HepG2 (cell line): Measurements from ENCODE around the gene TTC6. TPM values are rescaled to one million over a fixed set of nuclear protein-coding genes. Genes with fewer than 3 reads are reported as not detected.
A peak's percentile ranks its signal among the peaks of the same experiment; 100 is the strongest.

Experiments used
- ATF7 ChIP-seq, 2 experiments: fragments of 450-650 bp in 1 of 2; sonication (generic) in 1 of 2; formaldehyde crosslinking in 1 of 2; IDR thresholded peaks; 2 replicates each; pipeline versions ENCODE4 v1.4.0 to v1.6.1; 2016 to 2020; ENCODE audit warnings: antibody characterized with exemption in 1 of 2, mild to moderate bottlenecking in 1 of 2, missing genetic modification reagents in 1 of 2
- MBNL3 ChIP-seq: fragments of 250-450 bp; sonication (Bioruptor Pico); conservative IDR thresholded peaks from 2 replicates; pipeline ENCODE4 v1.8.0; 2022; ENCODE audit warnings: mild to moderate bottlenecking, inconsistent platforms
- NONO ChIP-seq, 2 experiments: fragments of 450-650 bp in 1 of 2; sonication (generic) in 1 of 2; formaldehyde crosslinking in 1 of 2; IDR thresholded peaks in 1 of 2; conservative IDR thresholded peaks in 1 of 2; 2 replicates each; pipeline versions ENCODE4 v1.6.1 to v1.8.0; 2017 to 2022; ENCODE audit warnings: mild to moderate bottlenecking in 1 of 2, missing genetic modification reagents in 1 of 2, moderate library complexity in 1 of 2
- SOX6 ChIP-seq, 2 experiments: fragments of 450-650 bp in 1 of 2; sonication (generic) in 1 of 2; formaldehyde crosslinking in 1 of 2; IDR thresholded peaks; 2 replicates each; pipeline versions ENCODE4 v1.4.0 to v1.6.1; 2017 to 2020; ENCODE audit warnings: antibody characterized with exemption in 1 of 2, mild to moderate bottlenecking in 1 of 2, missing genetic modification reagents in 1 of 2
- SP1 ChIP-seq, 2 experiments: fragments of 450-650 bp in 1 of 2; sonication (generic) in 1 of 2; formaldehyde crosslinking in 1 of 2; IDR thresholded peaks; 2 replicates each; pipeline versions ENCODE4 v1.4.0 to v1.6.1; 2016 to 2020; ENCODE audit warnings: missing genetic modification reagents in 1 of 2
- TBP ChIP-seq: sonication (generic); formaldehyde crosslinking; IDR thresholded peaks from 2 replicates; pipeline ENCODE4 v1.5.0; 2020; ENCODE audit warnings: missing genetic modification reagents
- TFE3 ChIP-seq: IDR thresholded peaks from 2 replicates; pipeline ENCODE4 v1.6.1; 2016
- ZNF318 ChIP-seq: sonication (generic); formaldehyde crosslinking; IDR thresholded peaks from 2 replicates; pipeline ENCODE4 v1.4.0; 2020; ENCODE audit warnings: mild to moderate bottlenecking, missing genetic modification reagents
- ZNF329 ChIP-seq: sonication (generic); formaldehyde crosslinking; IDR thresholded peaks from 2 replicates; pipeline ENCODE4 v1.9.0; 2021; ENCODE audit warnings: low read depth, mild to moderate bottlenecking, missing genetic modification reagents
- ZNF446 ChIP-seq: sonication (generic); formaldehyde crosslinking; IDR thresholded peaks from 2 replicates; pipeline ENCODE4 v1.5.0; 2020; ENCODE audit warnings: mild to moderate bottlenecking, missing genetic modification reagents
- ZNF609 ChIP-seq: sonication (generic); formaldehyde crosslinking; IDR thresholded peaks from 2 replicates; pipeline ENCODE4 v1.4.0; 2020; ENCODE audit warnings: mild to moderate bottlenecking, missing genetic modification reagents, borderline replicate concordance
- ZNF761 ChIP-seq: sonication (generic); formaldehyde crosslinking; conservative IDR thresholded peaks from 2 replicates; pipeline ENCODE4 v1.4.0; 2020; ENCODE audit warnings: mild to moderate bottlenecking, missing genetic modification reagents
- polyA plus RNA-seq, 8 experiments: library from polyadenylated mRNA; depleted of rRNA in 3 of 8; stranded (reverse) in 7 of 8; unstranded in 1 of 8; fragments of >200 nt; fragmentation: Illumina TruSeq in 4 of 8; extraction: Trizol in 4 of 8; gene quantifications; 2 replicates each; pipeline versions ENCODE4 v1.2.1 to v1.2.3, GENCODE V29; 2011 to 2016; ENCODE audit warnings: low read depth in 4 of 8, missing spikeins in 1 of 8, mixed read lengths in 1 of 8; ENCODE audit not compliant: insufficient read depth in 1 of 8
- total RNA-seq, 5 experiments: library from RNA; depleted of rRNA; stranded (reverse); fragments of >200 nt; fragmentation: Illumina TruSeq; extraction: Trizol; gene quantifications; 2 replicates each; pipeline ENCODE4 v1.2.3, GENCODE V29; 2016; ENCODE audit warnings: low read depth in 1 of 5

Gene TTC6
- total and polyA plus RNA-seq, 2 of the 13 experiments (the other 11 are each of a cell fraction or from before 2014, with no cell fraction given), result 9.3 to 27.4 TPM

- TF ChIP-seq SP1 (IDR thresholded peaks at IDR 0.05) (no peak), SP1 (CRISPR knock-in tag; IDR thresholded peaks at IDR 0.05) (no peak), ZNF329 (CRISPR knock-in tag) (no peak), ZNF318 (CRISPR knock-in tag) (0 out of 2 replicates have a peak, but pooled peaks have one; percentile 43), ZNF609 (CRISPR knock-in tag) (peak; percentile 21; the same call in 1 of the 2 replicates), TBP (CRISPR knock-in tag) (no peak), MBNL3 (no peak), SOX6 (IDR thresholded peaks at IDR 0.05) (no peak), SOX6 (CRISPR knock-in tag; IDR thresholded peaks at IDR 0.05) (no peak), TFE3 (CRISPR knock-in tag) (no peak), ATF7 (IDR thresholded peaks at IDR 0.05) (no peak), ATF7 (CRISPR knock-in tag; IDR thresholded peaks at IDR 0.05) (peak; percentile 31; the same call in 1 of the 2 replicates), ZNF761 (CRISPR knock-in tag) (no peak), ZNF446 (CRISPR knock-in tag) (0 out of 2 replicates have a peak, but pooled peaks have one; percentile 32), NONO (IDR thresholded peaks at IDR 0.05) (no peak), NONO (CRISPR knock-in tag; conservative IDR thresholded peaks at IDR 0.05) (0 out of 2 replicates have a peak, but pooled peaks have one; percentile 11)
These were observed 10.3 kb upstream of the TTC6 start (continued) for GRCh38 chr14:37585101-37585511.
